Glomerular visceral epithelial cell (primary cell): ENCODE results near the gene ACE2.

ENCODE experiments used
- DNase-seq: peaks from one replicate; pipeline ENCODE4 v3.0.0-alpha.2; 2016; ENCODE audit errors: extremely low spot score

Gene ACE2

GRCh38 chrX:15574017-15574416 is 26.7 kb downstream of the ACE2 start:
- no peak for DNase-seq

GRCh38 chrX:15570145-15570544 is 30.6 kb downstream of the ACE2 start:
- no peak for DNase-seq

- DNase-seq: no peak
Measured at GRCh38 chrX:15567886-15568616, 32.7 kb downstream of the ACE2 start.

DNA sequence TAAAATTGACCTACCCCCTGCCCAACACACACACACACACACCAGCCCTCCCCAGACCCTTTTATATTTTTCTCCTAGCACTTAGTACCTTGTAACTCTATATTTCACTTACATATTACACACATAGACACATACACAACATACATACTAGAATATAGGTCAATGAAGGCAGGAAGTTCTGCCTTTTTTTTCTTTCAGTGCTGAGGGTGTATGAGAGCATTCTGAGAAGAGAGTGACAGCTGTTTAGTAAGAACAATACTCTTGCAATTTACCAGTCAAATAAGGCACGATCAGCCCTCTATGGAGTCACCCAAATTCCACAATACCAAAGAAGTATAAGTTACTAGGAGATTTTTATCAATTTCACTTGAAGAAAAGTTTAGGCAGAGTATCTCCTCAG is 33.5 kb downstream of the ACE2 start:
- DNase-seq: no peak

DNA sequence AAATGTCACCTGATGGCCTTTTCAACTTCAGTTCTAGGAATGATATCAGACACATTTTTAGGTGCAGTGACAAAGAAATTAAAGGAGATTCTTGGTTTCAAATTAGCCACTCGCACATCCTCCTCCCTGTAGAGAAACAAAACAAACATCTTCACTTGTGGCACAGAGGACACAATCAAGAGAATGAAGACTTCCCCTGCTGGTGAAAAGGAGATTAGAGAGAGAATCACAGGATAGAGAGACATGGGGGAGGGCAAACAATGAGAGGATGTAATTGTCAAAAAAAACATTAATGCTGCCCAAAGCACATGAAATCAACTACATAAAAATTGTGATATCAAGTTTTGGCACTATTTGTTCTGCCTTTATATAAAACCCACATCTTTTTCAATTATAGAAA is 34.5 kb downstream of the ACE2 start:
- DNase-seq: no peak

DNA sequence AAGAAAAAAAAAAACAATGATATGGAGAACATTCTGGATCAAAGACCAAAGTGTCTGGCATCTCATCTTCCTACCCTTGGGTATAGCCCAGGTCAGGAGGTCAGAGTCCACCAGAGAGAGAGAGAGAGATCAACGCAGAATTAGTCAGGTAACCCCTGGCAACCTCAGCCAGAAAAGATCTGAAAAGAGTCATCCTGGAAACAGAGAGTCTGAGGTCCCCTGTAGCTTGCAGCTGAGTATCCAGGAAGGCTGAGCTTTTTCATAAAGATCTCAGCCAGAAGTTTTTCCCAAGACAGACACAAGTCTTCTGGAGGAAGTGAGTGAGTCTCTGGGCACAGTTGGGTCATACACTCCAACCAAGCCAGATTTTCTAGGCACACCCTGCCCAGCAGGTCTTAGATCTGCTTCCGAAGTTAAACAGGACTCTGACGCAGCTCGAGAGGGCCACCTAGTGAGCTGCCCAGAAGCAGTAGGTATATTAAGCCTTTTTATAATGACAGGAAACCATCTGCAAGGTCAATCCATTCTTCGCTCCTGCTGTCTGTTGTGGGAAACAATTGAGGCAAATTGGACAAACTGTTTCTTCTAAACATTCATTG is 35.7 kb downstream of the ACE2 start:
- DNase-seq: peak; percentile 36

GRCh38 chrX:15563056-15563455 is 37.7 kb downstream of the ACE2 start:
- no peak for DNase-seq

DNA sequence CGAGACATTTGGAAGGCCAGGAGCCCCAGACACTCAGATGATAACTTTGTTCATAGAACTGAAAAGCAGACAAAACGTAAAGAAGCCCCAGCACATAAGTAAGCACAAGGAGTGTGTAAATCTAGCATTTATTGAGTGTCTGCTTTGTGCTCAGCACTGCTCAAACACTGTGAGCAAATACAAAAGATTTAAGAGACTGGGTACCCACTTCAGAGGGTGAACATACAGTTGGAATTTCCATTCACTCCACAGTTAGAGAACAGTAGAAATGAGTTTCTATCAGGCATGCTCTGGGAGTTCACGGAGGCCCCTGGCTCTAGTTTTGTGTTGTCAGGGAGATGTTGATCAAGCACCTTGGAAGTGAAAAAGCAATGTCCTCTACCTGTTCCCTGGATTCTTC is 39.8 kb downstream of the ACE2 start:
- no peak for DNase-seq

DNA sequence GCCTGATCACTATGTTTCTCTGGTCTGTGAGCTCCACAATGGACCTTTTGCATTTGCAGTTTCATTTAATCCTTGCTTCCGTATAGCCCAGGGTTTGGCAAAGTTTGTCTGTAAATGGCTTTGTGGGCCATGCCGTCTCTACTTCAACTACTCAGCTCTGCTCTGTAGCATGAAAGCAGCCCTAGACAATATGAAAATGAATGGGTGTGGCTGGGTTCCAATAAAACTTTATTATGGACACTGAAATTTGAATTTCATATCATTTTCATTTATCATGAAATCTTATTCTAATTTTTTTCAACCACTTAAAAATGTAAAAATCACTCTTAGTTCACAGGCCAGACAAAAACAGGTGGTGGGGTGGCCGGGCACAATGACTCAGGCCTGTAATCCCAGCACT is 41.5 kb downstream of the ACE2 start:
- no peak for DNase-seq

- no peak for DNase-seq
Measured at GRCh38 chrX:15549189-15550012, 51.4 kb downstream of the ACE2 start.

GRCh38 chrX:15547356-15547755 is 53.4 kb downstream of the ACE2 start:
- DNase-seq: no peak

GRCh38 chrX:15546745-15547144 is 54.0 kb downstream of the ACE2 start:
- no peak for DNase-seq

DNA sequence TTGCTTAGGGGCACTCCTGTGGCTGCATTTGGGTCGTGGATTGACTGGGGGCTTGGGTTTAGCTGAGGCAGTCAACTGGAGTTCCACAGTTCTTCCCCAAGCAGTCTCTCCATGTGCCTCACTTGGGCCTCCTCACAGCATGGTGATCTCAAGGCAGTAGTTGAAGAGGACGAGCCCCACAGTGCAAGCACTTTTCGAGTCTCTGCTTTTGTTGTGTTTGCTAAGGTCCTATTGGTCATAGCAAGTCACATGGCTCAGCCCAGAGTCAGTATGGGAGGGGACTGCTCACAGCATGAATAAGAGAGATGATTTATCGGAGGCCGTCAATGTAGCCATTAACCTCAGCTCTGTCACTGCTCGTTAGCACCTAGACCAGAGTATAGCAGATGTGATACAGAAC is 70.4 kb downstream of the ACE2 start:
- DNase-seq: no peak

DNA sequence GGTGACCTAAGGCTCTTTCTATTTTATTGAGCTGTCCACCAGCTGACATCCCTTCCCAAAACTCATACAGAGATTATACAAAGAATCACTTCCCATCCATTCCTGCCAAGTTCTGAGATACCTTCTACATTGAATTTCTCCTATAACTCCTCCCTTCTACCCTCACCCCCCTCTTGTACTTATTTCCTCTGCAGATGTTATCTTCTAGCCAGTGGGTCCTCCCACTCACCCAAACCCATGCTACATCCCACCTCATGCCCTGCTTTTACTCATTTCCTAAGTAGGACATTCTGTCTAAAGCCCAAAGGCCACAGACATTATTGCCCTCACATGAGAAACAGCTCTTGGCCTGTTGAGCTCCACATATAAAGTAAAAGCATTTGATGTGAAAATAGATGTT is 71.6 kb downstream of the ACE2 start:
- no peak for DNase-seq

DNA sequence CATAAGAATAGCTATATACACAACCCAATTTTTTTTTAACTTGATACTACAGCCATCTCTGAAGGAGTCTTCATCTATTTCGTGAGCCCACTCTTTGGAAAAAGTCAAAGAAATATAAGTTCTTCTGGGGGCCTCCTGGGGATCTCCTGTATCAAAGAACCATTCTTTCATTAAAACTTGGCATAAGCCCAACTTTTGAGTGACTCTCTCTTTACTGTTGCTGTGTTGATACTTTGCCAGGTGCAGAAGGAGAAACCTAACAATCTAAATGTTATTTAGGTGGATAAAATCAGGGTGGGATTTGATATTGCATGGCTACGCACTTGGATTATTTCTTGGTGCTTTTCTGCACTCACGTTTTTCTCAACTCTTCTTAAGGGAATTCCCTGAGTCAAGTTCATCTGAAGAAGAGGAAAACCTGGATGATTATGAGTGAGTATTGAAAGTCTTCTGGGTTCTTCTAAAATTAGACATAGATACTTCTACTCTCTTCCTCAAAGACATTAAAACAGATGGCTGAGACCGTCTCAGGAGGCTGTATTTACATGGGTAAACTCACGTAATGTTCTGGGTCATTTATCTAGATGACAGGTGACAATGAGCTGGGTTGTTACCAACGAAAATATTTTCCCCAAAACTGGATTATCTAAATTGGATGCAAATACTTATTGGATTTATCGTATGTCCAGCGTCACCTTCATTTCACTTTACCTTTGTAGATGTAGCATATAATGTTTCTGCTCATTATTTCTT is 74.9 kb downstream of the ACE2 start:
- DNase-seq: no peak

- no peak for DNase-seq
Measured at GRCh38 chrX:15524417-15524816, 76.3 kb downstream of the ACE2 start.

GRCh38 chrX:15523088-15523487 is 77.7 kb downstream of the ACE2 start:
- no peak for DNase-seq

- no peak for DNase-seq
Measured at GRCh38 chrX:15522464-15522863, 78.3 kb downstream of the ACE2 start.

GRCh38 chrX:15515931-15516330 is 84.8 kb downstream of the ACE2 start:
- DNase-seq: no peak

- DNase-seq: no peak
Measured at GRCh38 chrX:15514279-15514678, 86.5 kb downstream of the ACE2 start.

GRCh38 chrX:15512401-15512965 is 88.3 kb downstream of the ACE2 start:
- DNase-seq: peak; percentile 0

DNA sequence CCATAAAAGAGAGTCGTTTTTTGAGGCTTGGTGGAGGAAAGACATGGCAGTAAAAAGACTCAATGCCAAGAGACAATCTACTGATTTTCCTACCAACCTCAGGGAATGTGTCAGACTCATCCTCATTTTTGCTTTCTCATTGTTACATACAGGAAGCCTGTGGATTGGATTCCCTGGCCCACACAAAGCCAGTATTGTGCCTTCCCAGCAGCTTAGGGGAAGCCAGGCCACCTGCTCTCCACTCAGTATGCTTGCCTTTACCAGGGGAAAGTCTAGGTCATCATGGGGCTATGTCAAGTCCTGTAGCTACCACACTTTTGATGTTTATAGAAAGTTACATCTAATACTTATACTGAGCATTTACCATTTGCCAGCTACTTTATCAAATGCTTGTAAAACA is 89.2 kb downstream of the ACE2 start:
- no peak for DNase-seq
